Loucy (cell line): ENCODE data around the gene C1QTNF9B.

ENCODE experiments used
- H2AFZ ChIP-seq: fragments of 200-600 bp; sonication (generic); 2 replicates; pipeline ENCODE4 v1.6.0; 2016; ENCODE audit warnings: antibody characterized with exemption, mild to moderate bottlenecking, low read length, moderate library complexity
- H3F3A ChIP-seq: fragments of 200-600 bp; 2 replicates; pipeline ENCODE4 v1.6.0; 2016; ENCODE audit warnings: antibody characterized with exemption, low read depth, mild to moderate bottlenecking
- H3K27me3 ChIP-seq: fragments of 200-600 bp; sonication (generic); 2 replicates; pipeline ENCODE4 v1.6.1; 2014; ENCODE audit warnings: low read length, mild to moderate bottlenecking; ENCODE audit not compliant: insufficient read depth, poor library complexity, severe bottlenecking
- H3K36me3 ChIP-seq: fragments of 200-600 bp; sonication (generic); 2 replicates; pipeline ENCODE4 v1.6.1; 2016; ENCODE audit warnings: low read length; ENCODE audit not compliant: insufficient read depth
- H3K4me1 ChIP-seq: fragments of 200-600 bp; sonication (generic); 2 replicates; pipeline ENCODE4 v1.5.1; 2014; ENCODE audit warnings: low read length, mild to moderate bottlenecking; ENCODE audit not compliant: insufficient read depth, poor library complexity, severe bottlenecking
- H3K4me2 ChIP-seq: fragments of 200-600 bp; sonication (generic); 2 replicates; pipeline ENCODE4 v1.6.0; 2014; ENCODE audit warnings: antibody characterized with exemption, low read length, low read depth, mild to moderate bottlenecking; ENCODE audit not compliant: poor library complexity, severe bottlenecking
- H3K4me3 ChIP-seq: fragments of 200-600 bp; sonication (generic); 2 replicates; pipeline ENCODE4 v1.5.1; 2014; ENCODE audit warnings: low read length, mild to moderate bottlenecking, mixed read lengths; ENCODE audit not compliant: poor library complexity, severe bottlenecking
- H3K79me2 ChIP-seq: fragments of 200-600 bp; sonication (generic); 2 replicates; pipeline ENCODE4 v1.6.1; 2014; ENCODE audit warnings: low read length; ENCODE audit not compliant: insufficient read depth
- H3K9ac ChIP-seq: fragments of 200-600 bp; sonication (generic); 2 replicates; pipeline ENCODE4 v1.6.0; 2014; ENCODE audit warnings: mild to moderate bottlenecking, low read depth, low read length, moderate library complexity; ENCODE audit not compliant: poor library complexity, severe bottlenecking
- H3K9me2 ChIP-seq: fragments of 200-600 bp; sonication (generic); replicated peaks from 2 replicates; pipeline ENCODE4 v1.6.1; 2016; ENCODE audit warnings: low read depth, low read length, mixed read lengths
- H3K9me3 ChIP-seq: fragments of 200-600 bp; sonication (generic); 2 replicates; pipeline ENCODE4 v1.6.1; 2014; ENCODE audit warnings: mild to moderate bottlenecking, antibody characterized with exemption, low read length, low read depth; ENCODE audit not compliant: insufficient read depth
- H4K20me1 ChIP-seq: fragments of 200-600 bp; sonication (generic); 2 replicates; pipeline ENCODE4 v1.6.0; 2014; ENCODE audit warnings: antibody characterized with exemption, low read length, mild to moderate bottlenecking; ENCODE audit not compliant: insufficient read depth, poor library complexity, severe bottlenecking
- CTCF ChIP-seq: fragments of 200-600 bp; sonication (generic); conservative IDR thresholded peaks from 2 replicates; pipeline ENCODE4 v1.5.1; 2014; ENCODE audit warnings: mild to moderate bottlenecking, antibody characterized with exemption, low read length
- EZH2phosphoT487 ChIP-seq: fragments of 200-600 bp; IDR thresholded peaks from 2 replicates; pipeline ENCODE4 v1.6.1; 2018; ENCODE audit warnings: antibody characterized with exemption, mild to moderate bottlenecking, moderate library complexity, borderline replicate concordance

Gene C1QTNF9B

GRCh38 chr13:23861310-23861709 is 36.0 kb downstream of the C1QTNF9B start:
- Histone ChIP-seq H2AFZ (no peak overlapping the region), H3K27me3 (no peaks in the 10 kb centered on the region), H3K9me3 (no peaks in the 10 kb centered on the region), H4K20me1 (no peaks in the 10 kb centered on the region), H3K9ac (no peak overlapping the region), H3K4me2 (no peak overlapping the region), H3F3A (no peaks in the 10 kb centered on the region; the same call in 1 of the 2 replicates), H3K79me2 (no peaks in the 10 kb centered on the region), H3K4me1 (peaks cover 26% of the 10 kb centered on the region), H3K4me3 (no peak overlapping the region), H3K36me3 (no peaks in the 10 kb centered on the region), H3K9me2 (no peaks in the 10 kb centered on the region)
- no peak for TF ChIP-seq CTCF
- no peak for TF ChIP-seq EZH2phosphoT487

- TF ChIP-seq CTCF (no peak), EZH2phosphoT487 (no peak)
- no peaks in the 10 kb centered on the region for H3K27me3 ChIP-seq
- no peak overlapping the region for H3K4me3 ChIP-seq
- no peaks in the 10 kb centered on the region for H3K9me2 ChIP-seq
- H3K79me2 ChIP-seq, result no peaks in the 10 kb centered on the region
- no peaks in the 10 kb centered on the region for H3K36me3 ChIP-seq
- H3K4me2 ChIP-seq, result no peak overlapping the region
- H3K9me3 ChIP-seq, result no peaks in the 10 kb centered on the region
- no peaks in the 10 kb centered on the region for H3F3A ChIP-seq
- H3K4me1 ChIP-seq, result peaks cover 15% of the 10 kb centered on the region
- no peak overlapping the region for H3K9ac ChIP-seq
- no peaks in the 10 kb centered on the region for H4K20me1 ChIP-seq
- H2AFZ ChIP-seq, result no peak overlapping the region
These were observed 37.4 kb downstream of the C1QTNF9B start for GRCh38 chr13:23859904-23860303.

GRCh38 chr13:23859455-23859854 is 37.8 kb downstream of the C1QTNF9B start:
- Histone ChIP-seq H3K9ac (no peak overlapping the region), H3K9me2 (no peaks in the 10 kb centered on the region), H3F3A (no peaks in the 10 kb centered on the region), H3K4me3 (no peak overlapping the region), H3K36me3 (no peaks in the 10 kb centered on the region), H3K4me2 (no peak overlapping the region), H3K27me3 (no peaks in the 10 kb centered on the region), H4K20me1 (no peaks in the 10 kb centered on the region), H3K9me3 (no peaks in the 10 kb centered on the region), H3K79me2 (no peaks in the 10 kb centered on the region), H2AFZ (no peak overlapping the region), H3K4me1 (peaks cover 12% of the 10 kb centered on the region)
- TF ChIP-seq EZH2phosphoT487, result no peak
- TF ChIP-seq CTCF, result no peak
